DOHH2 (cell line): Measurements from ENCODE around the gene SNRNP27.
A peak's percentile ranks its signal among the peaks of the same experiment; 100 is the strongest.

Experiments used
- EZH2phosphoT487 ChIP-seq: fragments of 200-600 bp; sonication (generic); IDR thresholded peaks from 2 replicates; pipeline ENCODE4 v1.6.1; 2017; ENCODE audit warnings: borderline replicate concordance, mild to moderate bottlenecking, antibody characterized with exemption, low read length, moderate library complexity, mixed read lengths
- TF ChIP-seq, protein P1 (sequence below): fragments of 200-600 bp; sonication (generic); IDR thresholded peaks from one replicate; pipeline ENCODE4 v1.5.1; 2014; ENCODE audit warnings: antibody characterized with exemption, mild to moderate bottlenecking, low read depth, low read length; ENCODE audit not compliant: poor library complexity, severe bottlenecking

DNA sequence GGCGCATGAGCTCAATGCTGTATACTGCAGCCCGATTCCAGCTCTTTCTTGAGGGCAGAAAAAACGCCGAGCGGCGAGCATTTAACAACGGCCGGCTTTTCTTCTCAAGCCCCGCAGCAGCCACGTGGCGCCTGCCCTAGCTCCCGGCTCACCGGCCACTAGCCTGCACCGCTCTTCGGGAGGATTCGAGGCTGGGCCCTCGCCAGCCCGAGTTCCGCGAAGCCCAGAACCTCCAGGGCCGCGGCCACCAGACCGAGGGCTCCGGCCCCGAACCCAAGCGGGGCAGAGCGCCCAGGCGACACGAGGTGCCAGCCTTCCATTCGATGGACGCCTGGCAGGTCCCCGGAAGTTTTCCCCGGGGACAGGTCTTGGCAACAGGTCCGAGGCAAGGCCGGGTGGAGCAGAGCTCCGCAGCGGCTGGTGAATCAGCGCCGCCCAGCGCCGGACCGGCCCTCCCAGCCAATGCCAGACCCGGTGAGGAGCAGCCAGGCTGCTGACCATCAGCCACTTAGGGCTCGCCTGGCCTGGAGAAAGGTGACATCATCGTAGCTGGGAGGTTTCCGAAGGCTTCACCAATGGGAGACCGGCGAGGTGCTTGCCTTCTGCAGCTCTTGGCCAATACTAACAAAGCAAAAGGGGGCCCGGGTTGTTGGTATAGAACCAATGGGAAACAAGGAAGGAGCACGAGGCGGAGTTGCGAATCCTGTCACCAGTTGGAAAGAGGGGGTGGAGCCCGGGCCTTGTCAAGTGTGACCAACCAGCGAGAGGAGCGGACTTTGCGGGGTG, 20.6 kb downstream of the SNRNP27 start:
- no peak for TF ChIP-seq EZH2phosphoT487
- TF ChIP-seq, protein P1, sequence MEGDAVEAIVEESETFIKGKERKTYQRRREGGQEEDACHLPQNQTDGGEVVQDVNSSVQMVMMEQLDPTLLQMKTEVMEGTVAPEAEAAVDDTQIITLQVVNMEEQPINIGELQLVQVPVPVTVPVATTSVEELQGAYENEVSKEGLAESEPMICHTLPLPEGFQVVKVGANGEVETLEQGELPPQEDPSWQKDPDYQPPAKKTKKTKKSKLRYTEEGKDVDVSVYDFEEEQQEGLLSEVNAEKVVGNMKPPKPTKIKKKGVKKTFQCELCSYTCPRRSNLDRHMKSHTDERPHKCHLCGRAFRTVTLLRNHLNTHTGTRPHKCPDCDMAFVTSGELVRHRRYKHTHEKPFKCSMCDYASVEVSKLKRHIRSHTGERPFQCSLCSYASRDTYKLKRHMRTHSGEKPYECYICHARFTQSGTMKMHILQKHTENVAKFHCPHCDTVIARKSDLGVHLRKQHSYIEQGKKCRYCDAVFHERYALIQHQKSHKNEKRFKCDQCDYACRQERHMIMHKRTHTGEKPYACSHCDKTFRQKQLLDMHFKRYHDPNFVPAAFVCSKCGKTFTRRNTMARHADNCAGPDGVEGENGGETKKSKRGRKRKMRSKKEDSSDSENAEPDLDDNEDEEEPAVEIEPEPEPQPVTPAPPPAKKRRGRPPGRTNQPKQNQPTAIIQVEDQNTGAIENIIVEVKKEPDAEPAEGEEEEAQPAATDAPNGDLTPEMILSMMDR, result peak; percentile 14
